ENCODE data around the gene CXCR4.

- TF ChIP-seq POLR2A (IDR thresholded peaks at IDR 0.05) (no peak), CTCF (IDR thresholded peaks at IDR 0.05) (no peak)
These were observed 44.5 kb upstream of the CXCR4 start for GRCh38 chr2:136162438-136162837.
